HTR-8/SVneo (cell line): ENCODE data around the gene LEPROT.

ENCODE experiments used
- DNase-seq: peaks from one replicate; pipeline ENCODE4 v3.0.0; 2011; ENCODE audit warnings: low spot score, mixed read lengths; ENCODE audit not compliant: insufficient read length
- FAIRE-seq: peaks from 2 replicates; lab custom pipeline; 2011; peaks lifted over from hg19 to GRCh38; lab: Jason Lieb, UNC

LEPROT gene

GRCh38 chr1:65470766-65471165, 50.3 kb downstream of the LEPROT start:
- DNase-seq (no peak), FAIRE-seq (no peak)

- FAIRE-seq (no peak), DNase-seq (no peak)
Measured at GRCh38 chr1:65471213-65471833, 50.9 kb downstream of the LEPROT start.

- no peak for FAIRE-seq
- no peak for DNase-seq
Measured at GRCh38 chr1:65471861-65472332, 51.4 kb downstream of the LEPROT start.

GRCh38 chr1:65476327-65476726, 55.9 kb downstream of the LEPROT start:
- FAIRE-seq (no peak), DNase-seq (no peak)

DNA sequence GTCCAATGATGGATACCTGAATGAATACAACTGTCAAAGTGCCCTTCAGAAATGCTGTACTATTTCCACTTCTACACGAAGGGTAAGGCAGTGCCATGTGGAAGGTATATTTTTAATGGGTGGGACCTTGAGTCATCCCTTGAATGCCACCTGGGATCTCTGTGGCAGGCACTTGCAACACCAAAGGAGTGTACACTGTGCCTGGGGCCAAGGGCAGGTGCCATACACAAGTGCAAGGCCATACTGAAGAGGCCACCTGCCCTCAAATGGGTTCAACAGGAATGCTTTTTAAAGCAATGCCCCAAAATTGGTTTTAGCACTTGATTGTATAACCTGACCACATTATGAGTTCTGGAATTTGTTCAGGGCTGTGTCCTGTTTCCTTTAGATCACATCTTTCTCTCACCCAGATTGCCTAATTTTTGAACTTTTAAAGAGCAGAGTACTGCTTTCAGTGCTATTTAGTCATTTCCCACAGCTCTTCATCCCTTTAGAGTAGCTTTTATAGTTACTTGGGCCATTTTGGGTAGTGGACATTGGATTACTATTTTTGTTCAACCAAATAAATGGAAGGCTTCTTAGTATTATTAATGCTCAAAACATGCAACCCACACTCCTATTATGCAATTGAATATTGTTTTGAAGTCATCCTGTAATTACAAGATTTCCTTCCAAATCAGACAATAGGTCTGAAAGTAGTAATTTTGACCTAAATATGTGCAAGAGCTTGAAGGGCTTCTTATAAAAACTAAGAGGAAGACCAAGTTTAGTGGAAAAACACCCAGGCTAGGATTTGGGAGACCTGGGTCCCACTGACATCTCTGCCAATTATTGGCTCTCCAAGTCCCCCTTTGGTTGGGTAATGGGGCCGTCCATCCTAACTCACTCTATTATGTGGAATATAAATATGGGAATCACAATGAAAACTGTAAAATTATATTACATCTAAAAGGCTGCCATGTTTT, 57.2 kb downstream of the LEPROT start:
- FAIRE-seq: no peak
- no peak for DNase-seq

- peak; percentile 49 for FAIRE-seq
- DNase-seq: no peak
Measured at GRCh38 chr1:65478379-65479026, 58.0 kb downstream of the LEPROT start.

- DNase-seq (no peak), FAIRE-seq (no peak)
Measured at GRCh38 chr1:65479554-65480204, 59.2 kb downstream of the LEPROT start.

GRCh38 chr1:65480684-65481405, 60.4 kb downstream of the LEPROT start:
- FAIRE-seq (no peak), DNase-seq (no peak)

DNA sequence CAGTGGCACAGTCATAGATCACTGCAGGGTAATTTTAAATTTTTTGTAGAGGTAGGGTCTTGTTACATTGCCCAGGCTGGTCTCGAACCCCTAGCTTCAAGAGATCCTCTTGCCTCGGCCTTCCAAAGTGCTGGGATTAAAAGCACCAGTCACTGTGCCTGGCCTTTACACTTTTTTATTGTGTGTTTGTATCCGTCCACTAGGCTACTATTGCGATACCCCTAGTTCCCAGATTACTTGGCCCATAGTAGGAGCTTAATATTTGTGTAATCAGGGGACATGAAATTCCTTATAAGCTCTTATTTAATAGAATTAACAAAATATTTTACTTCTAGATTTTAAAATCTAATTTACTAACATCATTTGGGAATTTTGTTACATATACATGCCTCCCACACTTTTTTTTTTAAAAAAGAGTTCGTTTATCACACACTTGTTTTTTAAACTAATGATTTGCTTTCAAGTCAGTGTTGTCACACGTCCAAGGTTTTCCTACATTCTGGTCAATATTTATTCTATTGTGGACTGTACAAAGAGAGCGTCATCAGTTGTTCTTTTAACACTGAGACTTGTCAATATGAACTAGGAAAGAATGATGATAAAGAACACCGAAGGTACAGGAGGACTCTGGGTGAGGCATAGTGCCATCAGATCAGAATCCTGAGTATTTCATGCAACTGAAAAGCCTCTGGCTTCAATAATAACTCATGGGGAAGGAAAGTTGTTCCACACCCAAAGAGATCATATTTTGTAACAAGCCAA, 63.7 kb downstream of the LEPROT start:
- FAIRE-seq: no peak
- no peak for DNase-seq
